RPMI8226 (cell line): ENCODE measurements around the gene FAM200A.
A peak's percentile ranks its signal among the peaks of the same experiment; 100 is the strongest.

ENCODE experiments used
- DNase-seq: peaks from one replicate; pipeline ENCODE4 v3.0.0-alpha.2; 2015

FAM200A gene

GRCh38 chr7:99499721-99500636 is 51.9 kb downstream of the FAM200A start, which contains the start of gene ZNF394:
ZNF394 (minus strand) TSS chr7:99500281; CDS start chr7:99500093, 188 bp downstream.
- peak; percentile 97 for DNase-seq

GRCh38 chr7:99499371-99499720 is 52.6 kb downstream of the FAM200A start:
- DNase-seq, result peak; percentile 5

GRCh38 chr7:99498546-99498944 is 53.4 kb downstream of the FAM200A start:
- DNase-seq, result no peak

- DNase-seq, result no peak
These were observed 54.0 kb downstream of the FAM200A start for GRCh38 chr7:99497766-99498545.
